ENCODE data around the gene NKPD1. TPM values are rescaled to one million over a fixed set of nuclear protein-coding genes. Genes with fewer than 3 reads are reported as not detected.

NKPD1 gene
- total RNA-seq, 2 donors from 2014 or later, result 0.07 TPM; not detected in 1

DNA sequence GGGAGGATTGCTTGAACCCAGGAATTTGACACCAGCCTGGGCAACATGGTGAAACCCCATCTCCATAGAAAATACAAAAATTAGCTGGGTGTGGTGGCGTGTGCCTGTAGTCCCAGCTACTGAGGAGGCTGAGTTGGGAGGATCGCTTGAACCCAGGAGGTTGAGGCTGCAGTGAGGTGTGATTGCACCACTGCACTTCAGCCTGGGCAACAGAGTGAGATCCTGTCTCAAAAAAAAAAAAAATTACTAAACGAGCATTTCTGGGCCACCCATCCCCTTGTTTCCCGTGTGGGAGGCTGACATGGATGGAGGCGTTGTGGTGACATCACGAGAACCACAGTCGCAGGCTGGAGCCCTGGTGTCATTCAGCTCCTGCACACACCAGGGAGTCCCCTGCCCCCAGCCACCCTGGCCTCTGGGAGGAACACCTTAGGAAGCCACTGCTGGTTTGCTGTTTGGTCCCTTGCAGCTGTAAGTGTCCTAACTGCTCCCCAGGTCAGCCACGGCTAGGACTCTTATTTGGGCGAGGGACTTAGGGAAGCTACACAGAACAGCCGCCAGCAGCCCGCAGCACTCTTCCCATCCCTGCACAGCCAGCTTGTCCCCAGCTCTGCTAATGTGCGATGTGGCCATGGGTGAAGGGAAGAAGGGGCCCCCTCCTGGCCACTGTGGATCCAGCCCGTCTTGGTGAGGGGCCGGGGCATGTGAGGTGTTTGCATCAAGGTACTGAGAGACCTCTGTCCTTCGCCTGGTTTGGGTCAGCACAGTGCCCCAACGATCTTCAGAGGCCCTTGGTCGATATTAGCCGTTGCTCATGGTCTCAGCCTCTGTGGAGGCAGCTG, 12.7 kb downstream of the NKPD1 start:
- intact Hi-C loops (cut with DNase I), result no loop called here
- H3K36me3 ChIP-seq, result no peaks in the 10 kb centered on the region
- no peak overlapping the region for H3K9ac ChIP-seq (ENCODE audit: low read depth in 2 of 2, low read length in 2 of 2)
- H3K9me3 ChIP-seq, result no peaks in the 10 kb centered on the region
- TF ChIP-seq, protein P1, sequence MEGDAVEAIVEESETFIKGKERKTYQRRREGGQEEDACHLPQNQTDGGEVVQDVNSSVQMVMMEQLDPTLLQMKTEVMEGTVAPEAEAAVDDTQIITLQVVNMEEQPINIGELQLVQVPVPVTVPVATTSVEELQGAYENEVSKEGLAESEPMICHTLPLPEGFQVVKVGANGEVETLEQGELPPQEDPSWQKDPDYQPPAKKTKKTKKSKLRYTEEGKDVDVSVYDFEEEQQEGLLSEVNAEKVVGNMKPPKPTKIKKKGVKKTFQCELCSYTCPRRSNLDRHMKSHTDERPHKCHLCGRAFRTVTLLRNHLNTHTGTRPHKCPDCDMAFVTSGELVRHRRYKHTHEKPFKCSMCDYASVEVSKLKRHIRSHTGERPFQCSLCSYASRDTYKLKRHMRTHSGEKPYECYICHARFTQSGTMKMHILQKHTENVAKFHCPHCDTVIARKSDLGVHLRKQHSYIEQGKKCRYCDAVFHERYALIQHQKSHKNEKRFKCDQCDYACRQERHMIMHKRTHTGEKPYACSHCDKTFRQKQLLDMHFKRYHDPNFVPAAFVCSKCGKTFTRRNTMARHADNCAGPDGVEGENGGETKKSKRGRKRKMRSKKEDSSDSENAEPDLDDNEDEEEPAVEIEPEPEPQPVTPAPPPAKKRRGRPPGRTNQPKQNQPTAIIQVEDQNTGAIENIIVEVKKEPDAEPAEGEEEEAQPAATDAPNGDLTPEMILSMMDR (IDR thresholded peaks at IDR 0.05), result no peak
- H3K4me1 ChIP-seq, result peaks cover 13% of the 10 kb centered on the region
- peaks cover 22% of the 10 kb centered on the region for H3K27me3 ChIP-seq
- H3K27ac ChIP-seq, result no peak overlapping the region
- H3K4me3 ChIP-seq, result no peak overlapping the region
- DNase-seq, result no peak

DNA sequence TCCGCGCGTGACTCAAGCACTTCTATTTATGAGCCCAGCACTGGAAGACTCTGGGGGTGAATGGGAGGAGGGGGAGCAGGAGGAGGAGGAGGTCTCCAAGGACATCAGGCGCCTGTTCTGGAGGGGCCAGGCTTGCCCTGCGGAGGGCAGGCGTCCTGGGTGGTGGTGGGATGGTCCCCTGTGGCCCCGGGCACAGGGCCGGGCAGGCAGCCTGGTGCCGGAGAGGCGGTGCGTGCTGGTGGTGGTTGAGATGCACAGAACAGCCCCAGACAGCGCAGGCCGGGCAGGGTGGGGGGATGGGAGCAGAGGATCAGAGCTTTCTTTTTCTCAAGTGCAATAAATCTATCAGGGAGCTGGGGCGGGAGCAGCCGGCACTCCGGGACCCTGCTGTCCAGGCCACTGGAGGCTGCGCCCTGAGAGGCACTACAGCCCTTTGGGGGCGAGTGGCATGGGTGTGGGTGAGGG, 14.0 kb downstream of the NKPD1 start:
- H3K4me1 ChIP-seq, result peaks cover under 1% of the 10 kb centered on the region
- H3K27ac ChIP-seq, result no peak overlapping the region
- TF ChIP-seq, protein P1 (IDR thresholded peaks at IDR 0.05), result no peak
- H3K36me3 ChIP-seq, result no peaks in the 10 kb centered on the region
- peaks cover 9% of the 10 kb centered on the region for H3K27me3 ChIP-seq
- no peak overlapping the region for H3K4me3 ChIP-seq
- H3K9ac ChIP-seq (ENCODE audit: low read depth in 2 of 2, low read length in 2 of 2), result no peak overlapping the region
- no peaks in the 10 kb centered on the region for H3K9me3 ChIP-seq
- intact Hi-C loops (cut with DNase I), result no loop called here
- DNase-seq, result no peak

DNA sequence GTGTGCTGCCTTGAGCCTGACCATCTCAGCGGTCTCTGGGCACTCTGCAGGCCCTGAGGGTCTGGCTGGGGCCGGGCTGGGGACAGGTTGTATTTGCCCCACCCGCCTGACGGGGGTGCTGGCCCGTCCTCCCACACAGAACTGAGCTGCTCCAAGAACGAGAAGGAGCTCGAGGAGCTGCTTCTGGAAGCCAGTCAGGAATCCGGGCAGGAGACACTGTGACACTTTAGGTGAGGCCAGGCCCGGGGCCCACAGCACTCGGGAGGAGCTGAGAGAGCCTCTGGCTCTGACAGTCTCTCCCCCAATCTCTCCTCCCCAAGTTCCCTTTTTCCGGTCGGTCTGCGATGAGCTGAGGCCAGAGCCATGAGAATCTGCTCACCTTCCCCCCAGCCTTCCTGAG, 14.5 kb downstream of the NKPD1 start:
- no peak overlapping the region for H3K9ac ChIP-seq (ENCODE audit: low read depth in 2 of 2, low read length in 2 of 2)
- TF ChIP-seq, protein P1 (IDR thresholded peaks at IDR 0.05), result no peak
- no peak for DNase-seq
- H3K4me1 ChIP-seq, result no peaks in the 10 kb centered on the region
- intact Hi-C loops (cut with DNase I), result no loop called here
- H3K36me3 ChIP-seq, result no peaks in the 10 kb centered on the region
- no peak overlapping the region for H3K4me3 ChIP-seq
- peaks cover 4% of the 10 kb centered on the region for H3K27me3 ChIP-seq
- H3K9me3 ChIP-seq, result no peaks in the 10 kb centered on the region
- no peak overlapping the region for H3K27ac ChIP-seq

DNA sequence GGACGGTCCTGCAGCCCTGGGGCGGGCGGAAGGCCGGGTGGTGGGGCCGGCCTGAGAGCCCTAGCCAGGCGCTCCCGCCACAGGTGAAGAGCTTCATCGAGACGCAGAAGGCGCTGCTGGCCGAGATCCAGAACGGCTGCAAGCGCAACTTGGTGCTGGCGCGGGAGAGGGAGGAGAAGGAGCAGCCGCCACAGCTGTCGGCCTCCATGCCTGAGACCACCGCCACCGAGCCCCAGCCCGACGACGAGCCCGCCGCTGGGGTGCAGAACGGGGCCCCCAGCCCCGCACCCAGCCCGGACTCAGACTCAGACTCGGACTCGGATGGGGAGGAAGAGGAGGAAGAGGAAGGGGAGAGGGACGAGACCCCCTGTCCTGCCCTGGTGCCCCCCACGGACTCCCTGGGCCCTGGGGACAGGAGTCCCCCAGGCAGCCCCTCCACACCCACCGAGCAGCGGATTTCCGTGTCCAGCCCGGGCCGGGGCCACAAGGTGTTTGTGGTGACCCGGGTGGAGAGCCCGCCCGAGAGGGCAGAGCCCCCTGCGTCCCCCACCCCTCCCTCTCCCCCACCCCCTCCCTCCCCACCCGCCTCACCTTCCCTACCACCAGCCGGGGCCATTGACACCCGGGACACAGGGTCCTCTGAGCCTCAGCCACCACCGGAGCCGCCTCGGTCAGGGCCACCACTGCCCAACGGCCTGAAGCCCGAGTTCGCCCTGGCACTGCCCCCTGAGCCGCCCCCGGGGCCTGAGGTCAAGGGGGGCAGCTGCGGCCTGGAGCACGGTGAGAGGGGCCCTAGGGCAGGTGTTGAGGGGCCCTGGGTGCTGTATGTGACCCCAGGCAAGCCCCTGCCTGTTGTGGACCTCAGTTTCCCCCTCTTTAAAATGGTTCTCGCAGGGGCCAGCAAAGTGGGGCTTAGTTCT, 15.3 kb downstream of the NKPD1 start:
- Histone ChIP-seq H3K27ac (no peak overlapping the region), H3K4me3 (no peak overlapping the region), H3K27me3 (no peaks in the 10 kb centered on the region), H3K36me3 (no peaks in the 10 kb centered on the region), H3K9ac (ENCODE audit: low read depth in 2 of 2, low read length in 2 of 2) (no peak overlapping the region), H3K4me1 (no peaks in the 10 kb centered on the region), H3K9me3 (no peaks in the 10 kb centered on the region)
- DNase-seq, result no peak
- TF ChIP-seq, protein P1 (IDR thresholded peaks at IDR 0.05), result no peak
- intact Hi-C loops (cut with DNase I), result no loop called here

DNA sequence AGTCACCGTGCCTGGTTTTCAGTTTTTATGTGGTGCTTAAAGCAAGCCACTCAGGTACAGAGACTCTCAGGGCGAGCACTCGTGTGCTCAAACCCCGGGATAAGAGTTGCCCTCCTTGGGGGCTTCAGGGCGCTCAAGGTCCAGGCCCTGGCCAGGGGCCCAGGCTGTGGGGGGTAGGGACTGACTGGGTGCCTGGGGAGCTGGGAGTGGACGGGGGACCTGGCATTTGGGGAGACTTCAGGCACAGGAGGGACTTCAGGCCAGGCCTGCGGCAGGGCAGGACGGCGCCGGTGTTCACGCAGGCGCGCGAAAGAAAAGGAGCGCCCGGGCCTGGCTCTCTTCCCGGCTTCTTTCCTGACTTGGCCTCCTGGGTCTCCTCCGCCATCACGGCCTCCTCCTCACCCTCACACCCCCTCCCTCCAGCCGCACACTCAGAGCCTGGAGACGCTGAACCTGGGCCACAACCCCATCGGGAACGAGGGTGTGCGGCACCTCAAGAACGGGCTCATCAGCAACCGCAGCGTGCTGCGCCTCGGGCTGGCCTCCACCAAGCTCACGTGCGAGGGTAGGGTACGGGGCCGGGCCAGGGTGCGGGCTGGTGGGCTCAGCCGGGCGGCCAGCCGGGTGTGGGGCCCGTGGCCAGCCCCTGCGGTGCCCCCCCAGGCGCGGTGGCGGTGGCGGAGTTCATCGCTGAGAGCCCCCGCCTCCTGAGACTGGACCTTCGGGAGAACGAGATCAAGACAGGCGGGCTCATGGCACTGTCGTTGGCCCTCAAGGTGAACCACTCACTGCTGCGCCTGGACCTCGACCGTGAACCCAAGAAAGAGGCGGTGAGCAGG, 16.1 kb downstream of the NKPD1 start:
- TF ChIP-seq, protein P1 (IDR thresholded peaks at IDR 0.05), result no peak
- Histone ChIP-seq H3K9me3 (no peaks in the 10 kb centered on the region), H3K9ac (ENCODE audit: low read depth in 2 of 2, low read length in 2 of 2) (no peak overlapping the region), H3K27ac (no peak overlapping the region), H3K4me1 (no peaks in the 10 kb centered on the region), H3K4me3 (no peak overlapping the region), H3K36me3 (no peaks in the 10 kb centered on the region), H3K27me3 (no peaks in the 10 kb centered on the region)
- intact Hi-C loops (cut with DNase I), result no loop called here
- no peak for DNase-seq
